ENCODE measurements around the gene TIAM1.

- TF ChIP-seq CTCF (IDR thresholded peaks at IDR 0.05) (no peak), POLR2AphosphoS5 (IDR thresholded peaks at IDR 0.05) (no peak)
Observed at GRCh38 chr21:31308584-31308983, 35.5 kb downstream of the TIAM1 start.

Measured in stomach (tissue), 4 donors.